ENCODE measurements around the gene UCK2. TPM values are rescaled to one million over a fixed set of nuclear protein-coding genes. Genes with fewer than 3 reads are reported as not detected.

Gene UCK2
- total RNA-seq, 1 donor: 74.2 TPM

DNA sequence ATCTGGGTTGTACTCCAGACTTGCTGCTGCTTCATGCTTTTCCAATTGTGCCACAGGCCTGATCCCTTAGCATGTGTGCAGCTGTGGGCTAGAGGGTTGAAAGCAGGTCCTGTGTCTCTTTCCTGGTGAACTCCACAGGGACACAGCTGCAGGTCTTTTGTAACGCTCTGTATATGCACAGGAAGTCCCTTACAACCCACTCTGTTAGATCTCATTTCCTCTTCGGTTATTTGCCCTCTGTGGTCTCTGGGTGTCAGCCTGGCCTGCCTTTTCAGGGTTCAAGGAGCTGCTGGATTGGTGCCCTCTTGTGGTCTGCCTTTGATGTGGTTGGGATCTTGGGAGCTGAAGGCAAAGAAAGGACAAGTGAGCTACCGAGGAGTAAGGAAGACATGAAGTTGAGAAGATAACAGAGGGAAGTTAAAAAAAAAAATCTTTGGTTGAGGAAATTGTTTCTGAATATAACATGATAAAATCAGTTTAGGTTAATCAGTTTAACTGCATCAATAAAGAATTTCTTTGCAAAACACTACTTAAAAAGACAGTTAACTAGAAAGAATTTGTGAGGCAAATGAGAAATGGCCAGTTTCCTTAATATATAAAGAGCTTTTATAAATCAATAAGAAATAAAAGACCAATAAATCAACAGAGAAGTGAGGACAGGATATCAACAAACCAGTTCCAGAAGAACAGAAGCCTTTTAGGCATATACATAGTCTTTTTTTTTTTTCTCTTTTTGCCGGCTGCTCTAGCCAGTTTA is 44.1 kb downstream of the UCK2 start:
- H4K20me1 ChIP-seq (ENCODE audit: insufficient read depth, low read length): peaks cover 5% of the 10 kb centered on the region

DNA sequence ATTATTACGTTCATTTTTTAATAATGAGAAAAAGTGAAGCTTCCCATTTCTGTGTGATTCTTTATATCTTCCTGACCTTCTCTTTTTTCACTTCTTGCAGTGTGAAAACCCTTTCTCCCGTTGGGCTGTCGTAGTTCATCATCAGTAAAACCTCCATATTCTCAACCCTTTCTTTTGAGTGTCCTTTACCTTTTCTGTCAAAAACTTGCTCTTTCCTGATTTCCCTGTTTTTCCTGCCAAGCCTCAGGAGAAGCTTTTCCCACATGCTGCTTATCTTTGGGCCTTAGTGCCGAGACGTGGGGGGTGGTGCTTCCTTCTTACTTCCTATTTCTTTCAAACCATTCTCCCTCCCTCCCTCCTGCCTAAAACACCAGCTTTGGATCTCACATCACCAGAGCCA is 46.1 kb downstream of the UCK2 start:
- Histone ChIP-seq H4K20me1 (ENCODE audit: insufficient read depth, low read length) (peaks cover 5% of the 10 kb centered on the region), H3K4me3 (ENCODE audit: insufficient read depth, low read length) (no peak overlapping the region), H3K79me2 (ENCODE audit: insufficient read depth, low read length) (peaks cover 97% of the 10 kb centered on the region), H3K27ac (ENCODE audit: low read depth, low read length) (no peak overlapping the region), H3K27me3 (ENCODE audit: insufficient read depth, low read length) (no peaks in the 10 kb centered on the region), H3K4me1 (ENCODE audit: insufficient read depth, low read length) (peaks cover 3% of the 10 kb centered on the region), H2AFZ (ENCODE audit: low read length) (no peak overlapping the region), H3K9me3 (ENCODE audit: low read depth, low read length) (no peaks in the 10 kb centered on the region), H3K36me3 (ENCODE audit: insufficient read depth, low read length) (no peaks in the 10 kb centered on the region), H3K4me2 (ENCODE audit: insufficient read depth, low read length) (no peak overlapping the region)
- DNase-seq (ENCODE audit: insufficient read length, low spot score, missing footprints): no peak
- TF ChIP-seq, protein P1, sequence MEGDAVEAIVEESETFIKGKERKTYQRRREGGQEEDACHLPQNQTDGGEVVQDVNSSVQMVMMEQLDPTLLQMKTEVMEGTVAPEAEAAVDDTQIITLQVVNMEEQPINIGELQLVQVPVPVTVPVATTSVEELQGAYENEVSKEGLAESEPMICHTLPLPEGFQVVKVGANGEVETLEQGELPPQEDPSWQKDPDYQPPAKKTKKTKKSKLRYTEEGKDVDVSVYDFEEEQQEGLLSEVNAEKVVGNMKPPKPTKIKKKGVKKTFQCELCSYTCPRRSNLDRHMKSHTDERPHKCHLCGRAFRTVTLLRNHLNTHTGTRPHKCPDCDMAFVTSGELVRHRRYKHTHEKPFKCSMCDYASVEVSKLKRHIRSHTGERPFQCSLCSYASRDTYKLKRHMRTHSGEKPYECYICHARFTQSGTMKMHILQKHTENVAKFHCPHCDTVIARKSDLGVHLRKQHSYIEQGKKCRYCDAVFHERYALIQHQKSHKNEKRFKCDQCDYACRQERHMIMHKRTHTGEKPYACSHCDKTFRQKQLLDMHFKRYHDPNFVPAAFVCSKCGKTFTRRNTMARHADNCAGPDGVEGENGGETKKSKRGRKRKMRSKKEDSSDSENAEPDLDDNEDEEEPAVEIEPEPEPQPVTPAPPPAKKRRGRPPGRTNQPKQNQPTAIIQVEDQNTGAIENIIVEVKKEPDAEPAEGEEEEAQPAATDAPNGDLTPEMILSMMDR (IDR thresholded peaks at IDR 0.05; ENCODE audit: extremely low read depth, low read depth, low read length): no peak

More for the DNA sequence above, 44.1 kb downstream of the UCK2 start:
- Histone ChIP-seq H3K36me3 (ENCODE audit: insufficient read depth, low read length) (no peaks in the 10 kb centered on the region), H3K27ac (ENCODE audit: low read depth, low read length) (no peak overlapping the region), H2AFZ (ENCODE audit: low read length) (peak overlapping the region; percentile 43), H3K4me3 (ENCODE audit: insufficient read depth, low read length) (no peak overlapping the region), H3K27me3 (ENCODE audit: insufficient read depth, low read length) (no peaks in the 10 kb centered on the region), H3K4me2 (ENCODE audit: insufficient read depth, low read length) (no peak overlapping the region), H3K9me3 (ENCODE audit: low read depth, low read length) (no peaks in the 10 kb centered on the region), H3K4me1 (ENCODE audit: insufficient read depth, low read length) (peaks cover 3% of the 10 kb centered on the region), H3K79me2 (ENCODE audit: insufficient read depth, low read length) (peaks cover 97% of the 10 kb centered on the region)
- TF ChIP-seq, protein P1 (IDR thresholded peaks at IDR 0.05; ENCODE audit: extremely low read depth, low read depth, low read length): peak; percentile 41
- no peak for DNase-seq (ENCODE audit: insufficient read length, low spot score, missing footprints)

DNA sequence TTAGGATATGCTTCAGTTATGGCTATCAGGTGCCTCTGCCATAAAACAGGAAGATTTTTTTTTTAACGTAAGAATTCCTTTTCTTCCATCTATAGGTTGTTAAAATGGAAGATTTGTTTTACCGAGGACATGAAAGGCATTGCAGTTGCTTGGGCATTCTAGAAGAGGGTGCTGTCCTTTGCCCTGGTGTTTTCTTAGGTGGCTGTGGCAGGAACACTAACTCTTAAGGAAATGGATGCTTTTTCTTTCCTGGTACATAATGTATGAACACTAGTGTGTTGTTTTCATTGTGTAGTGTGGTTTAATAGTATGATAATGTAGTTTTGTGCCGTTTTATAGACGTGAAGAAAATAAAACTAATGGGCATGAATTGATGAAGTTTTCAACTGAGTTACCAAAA is 47.2 kb downstream of the UCK2 start:
- no peaks in the 10 kb centered on the region for H3K27me3 ChIP-seq (ENCODE audit: insufficient read depth, low read length)
- H3K4me2 ChIP-seq (ENCODE audit: insufficient read depth, low read length): no peak overlapping the region
- TF ChIP-seq, protein P1 (IDR thresholded peaks at IDR 0.05; ENCODE audit: extremely low read depth, low read depth, low read length): no peak
- peaks cover 5% of the 10 kb centered on the region for H4K20me1 ChIP-seq (ENCODE audit: insufficient read depth, low read length)
- no peaks in the 10 kb centered on the region for H3K36me3 ChIP-seq (ENCODE audit: insufficient read depth, low read length)
- DNase-seq (ENCODE audit: insufficient read length, low spot score, missing footprints): no peak
- H3K4me3 ChIP-seq (ENCODE audit: insufficient read depth, low read length): no peak overlapping the region
- H3K9me3 ChIP-seq (ENCODE audit: low read depth, low read length): no peaks in the 10 kb centered on the region
- H3K27ac ChIP-seq (ENCODE audit: low read depth, low read length): no peak overlapping the region
- peaks cover 96% of the 10 kb centered on the region for H3K79me2 ChIP-seq (ENCODE audit: insufficient read depth, low read length)
- H3K4me1 ChIP-seq (ENCODE audit: insufficient read depth, low read length): peaks cover 3% of the 10 kb centered on the region
- H2AFZ ChIP-seq (ENCODE audit: low read length): no peak overlapping the region

DNA sequence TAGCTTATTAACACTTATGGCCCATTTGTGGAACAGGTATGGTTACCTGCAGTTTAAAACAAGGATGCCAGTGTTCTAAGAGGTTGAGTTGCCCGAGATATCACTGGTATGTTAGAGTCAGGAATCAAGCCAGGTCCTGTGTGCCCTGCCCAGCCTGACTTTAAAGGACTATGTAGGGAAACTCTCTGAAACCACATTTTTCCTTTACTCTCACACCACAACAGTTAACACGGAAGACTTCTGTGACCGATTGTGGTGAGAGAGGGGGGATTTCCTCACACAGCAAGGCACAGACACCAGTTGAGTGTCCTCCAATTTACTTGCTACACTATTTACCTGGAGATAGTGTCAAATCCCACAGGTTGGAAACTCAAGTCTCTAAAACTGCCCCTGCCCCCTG is 47.8 kb downstream of the UCK2 start:
- DNase-seq (ENCODE audit: insufficient read length, low spot score, missing footprints): no peak
- peaks cover 3% of the 10 kb centered on the region for H3K4me1 ChIP-seq (ENCODE audit: insufficient read depth, low read length)
- TF ChIP-seq, protein P1 (IDR thresholded peaks at IDR 0.05; ENCODE audit: extremely low read depth, low read depth, low read length): no peak
- H3K4me3 ChIP-seq (ENCODE audit: insufficient read depth, low read length): no peak overlapping the region
- no peak overlapping the region for H3K4me2 ChIP-seq (ENCODE audit: insufficient read depth, low read length)
- H3K36me3 ChIP-seq (ENCODE audit: insufficient read depth, low read length): no peaks in the 10 kb centered on the region
- H4K20me1 ChIP-seq (ENCODE audit: insufficient read depth, low read length): peaks cover 5% of the 10 kb centered on the region
- no peaks in the 10 kb centered on the region for H3K27me3 ChIP-seq (ENCODE audit: insufficient read depth, low read length)
- H2AFZ ChIP-seq (ENCODE audit: low read length): no peak overlapping the region
- peaks cover 98% of the 10 kb centered on the region for H3K79me2 ChIP-seq (ENCODE audit: insufficient read depth, low read length)
- H3K9me3 ChIP-seq (ENCODE audit: low read depth, low read length): no peaks in the 10 kb centered on the region
- no peak overlapping the region for H3K27ac ChIP-seq (ENCODE audit: low read depth, low read length)

All from osteoblast (primary cell).